Measurements from ENCODE around the gene VRK3. TPM values are rescaled to one million over a fixed set of nuclear protein-coding genes. Genes with fewer than 3 reads are reported as not detected.

Gene VRK3
- total and polyA plus RNA-seq, 7 donors, result 23.8 to 54.7 (median 28.6) TPM

DNA sequence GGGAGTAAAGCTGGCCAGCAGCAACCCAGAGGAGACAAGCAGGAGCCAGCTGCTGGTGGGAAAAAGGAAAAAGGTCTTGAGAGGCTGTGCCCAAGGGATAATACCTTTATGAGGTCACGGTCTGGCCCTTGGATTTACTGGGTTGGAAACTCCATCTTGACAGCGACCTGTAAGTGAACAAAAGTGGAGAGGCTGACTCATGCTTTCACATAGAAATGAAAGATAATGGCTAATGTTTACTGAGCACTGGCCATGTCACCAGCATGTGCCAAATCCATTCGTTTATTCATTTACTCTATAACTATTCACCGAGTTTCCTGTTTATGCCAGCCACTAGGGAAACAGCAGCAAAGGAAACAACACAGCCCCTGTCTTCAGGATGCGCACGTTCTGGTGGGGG is 4.7 kb downstream of the VRK3 start:
- DNase-seq (no peak), ATAC-seq (no peak)
- no peaks in the 10 kb centered on the region for H3K27me3 ChIP-seq (ENCODE audit: insufficient read depth in 3 of 3, low read length in 2 of 3)
- intact Hi-C loops (cut with DNase I), result no loop called here
- H3K9me3 ChIP-seq, result no peaks in the 10 kb centered on the region
- 77 to 85% (median 81%) methylated on average over 6 of the region's 6 CpGs for WGBS, 3 donors
- H3K4me1 ChIP-seq, result peaks cover 13% of the 10 kb centered on the region
- no peak overlapping the region for H3K27ac ChIP-seq
- TF ChIP-seq, protein P1, sequence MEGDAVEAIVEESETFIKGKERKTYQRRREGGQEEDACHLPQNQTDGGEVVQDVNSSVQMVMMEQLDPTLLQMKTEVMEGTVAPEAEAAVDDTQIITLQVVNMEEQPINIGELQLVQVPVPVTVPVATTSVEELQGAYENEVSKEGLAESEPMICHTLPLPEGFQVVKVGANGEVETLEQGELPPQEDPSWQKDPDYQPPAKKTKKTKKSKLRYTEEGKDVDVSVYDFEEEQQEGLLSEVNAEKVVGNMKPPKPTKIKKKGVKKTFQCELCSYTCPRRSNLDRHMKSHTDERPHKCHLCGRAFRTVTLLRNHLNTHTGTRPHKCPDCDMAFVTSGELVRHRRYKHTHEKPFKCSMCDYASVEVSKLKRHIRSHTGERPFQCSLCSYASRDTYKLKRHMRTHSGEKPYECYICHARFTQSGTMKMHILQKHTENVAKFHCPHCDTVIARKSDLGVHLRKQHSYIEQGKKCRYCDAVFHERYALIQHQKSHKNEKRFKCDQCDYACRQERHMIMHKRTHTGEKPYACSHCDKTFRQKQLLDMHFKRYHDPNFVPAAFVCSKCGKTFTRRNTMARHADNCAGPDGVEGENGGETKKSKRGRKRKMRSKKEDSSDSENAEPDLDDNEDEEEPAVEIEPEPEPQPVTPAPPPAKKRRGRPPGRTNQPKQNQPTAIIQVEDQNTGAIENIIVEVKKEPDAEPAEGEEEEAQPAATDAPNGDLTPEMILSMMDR (IDR thresholded peaks at IDR 0.05), result no peak
- H3K36me3 ChIP-seq (ENCODE audit: insufficient read depth in 1 of 2, low read depth in 1 of 2), result peaks cover 12 to 53% of the 10 kb centered on the region in 2 donors
- no peak overlapping the region for H3K4me3 ChIP-seq

DNA sequence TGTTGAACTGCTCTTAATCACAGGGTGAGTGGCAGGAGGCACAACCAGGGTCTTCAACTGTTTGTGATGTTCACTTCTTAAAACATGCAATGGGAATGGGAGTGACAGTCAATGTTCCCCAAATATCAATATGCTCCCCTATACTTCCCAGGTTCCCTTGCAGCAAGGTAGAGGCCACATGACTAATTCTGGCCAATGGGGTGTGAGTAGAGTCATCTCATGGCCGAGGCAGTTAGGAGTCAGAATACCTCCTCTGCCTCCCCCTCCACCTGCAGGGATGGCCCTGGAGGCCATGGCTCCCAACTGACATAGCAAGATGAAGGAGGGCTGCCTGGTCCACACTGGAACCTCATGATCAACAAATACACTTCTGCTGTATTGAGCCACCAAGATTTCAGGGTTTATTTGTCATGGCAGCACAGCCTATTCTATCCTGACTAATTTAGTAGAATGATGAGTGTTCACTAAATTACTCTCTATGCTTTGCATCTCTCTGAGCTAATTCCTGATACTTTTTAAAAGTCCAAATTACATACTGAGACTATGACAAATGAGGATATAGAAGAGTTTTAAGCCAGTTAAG is 8.9 kb downstream of the VRK3 start:
- Histone ChIP-seq H3K9me3 (no peaks in the 10 kb centered on the region), H3K36me3 (ENCODE audit: insufficient read depth in 1 of 2, low read depth in 1 of 2) (peaks cover 12 to 90% of the 10 kb centered on the region in 2 donors), H3K27me3 (ENCODE audit: insufficient read depth in 3 of 3, low read length in 2 of 3) (no peaks in the 10 kb centered on the region), H3K4me1 (no peaks in the 10 kb centered on the region), H3K4me3 (no peak overlapping the region), H3K27ac (no peak overlapping the region)
- intact Hi-C loops (cut with DNase I), result no loop called here
- DNase-seq, result no peak
- 64 to 86% (median 85%) methylated on average over 1 of the region's 1 CpG for WGBS, 3 donors
- ATAC-seq, result no peak
- TF ChIP-seq, protein P1 (IDR thresholded peaks at IDR 0.05), result no peak

DNA sequence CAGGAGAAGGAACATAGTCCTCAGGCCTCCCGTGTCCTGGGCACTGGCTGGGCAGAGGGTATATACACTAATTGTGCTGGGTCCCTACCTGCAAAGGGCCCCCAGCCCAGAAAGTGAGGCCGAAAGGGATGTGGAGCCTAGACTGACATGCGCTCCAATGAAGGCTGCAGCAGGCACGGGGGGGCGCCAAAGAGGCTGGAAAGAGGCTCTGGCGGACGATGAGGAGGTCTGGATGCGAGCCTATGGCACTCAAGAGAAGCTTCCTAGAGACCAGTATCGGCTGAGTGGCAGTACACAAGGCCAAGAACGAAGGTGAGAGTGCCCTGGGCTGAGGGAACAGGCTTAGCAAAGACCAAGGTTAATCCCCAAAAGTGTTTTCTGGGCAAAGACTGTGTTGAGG is 16.6 kb downstream of the VRK3 start:
- no peak overlapping the region for H3K4me3 ChIP-seq
- H3K27me3 ChIP-seq (ENCODE audit: insufficient read depth in 3 of 3, low read length in 2 of 3), result no peaks in the 10 kb centered on the region
- no peaks in the 10 kb centered on the region for H3K9me3 ChIP-seq
- H3K36me3 ChIP-seq (ENCODE audit: insufficient read depth in 1 of 2, low read depth in 1 of 2), result peaks cover 9 to 75% of the 10 kb centered on the region in 2 donors
- no peak for ATAC-seq
- H3K4me1 ChIP-seq, result peaks cover 10% of the 10 kb centered on the region
- DNase-seq, result no peak
- no peak overlapping the region for H3K27ac ChIP-seq
- intact Hi-C loops (cut with DNase I), result no loop called here
- TF ChIP-seq, protein P1 (IDR thresholded peaks at IDR 0.05), result no peak
- WGBS, 3 donors, result 53 to 60% (median 59%) methylated on average over 10 of the region's 10 CpGs

DNA sequence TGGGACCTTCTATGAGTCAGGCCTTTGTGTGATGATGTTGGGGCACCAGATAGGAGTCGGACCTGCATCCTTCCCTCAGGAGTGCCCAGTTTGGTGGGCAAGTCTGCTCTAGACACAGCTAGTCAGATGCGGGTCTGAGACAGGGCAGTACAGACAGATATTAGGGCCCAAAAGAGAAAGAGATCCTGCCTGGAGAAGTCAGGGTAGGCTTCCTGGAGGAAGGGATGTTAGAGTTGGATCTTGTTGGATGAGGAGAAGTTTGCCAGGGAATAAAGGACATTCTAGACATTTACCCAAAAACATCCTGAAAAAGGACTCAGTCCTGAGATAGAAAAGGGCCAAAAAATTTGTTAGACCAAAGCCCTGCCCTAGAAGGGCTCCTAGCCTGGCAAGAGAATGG is 17.2 kb downstream of the VRK3 start:
- no peaks in the 10 kb centered on the region for H3K27me3 ChIP-seq (ENCODE audit: insufficient read depth in 3 of 3, low read length in 2 of 3)
- H3K4me1 ChIP-seq, result peaks cover 14% of the 10 kb centered on the region
- intact Hi-C loops (cut with DNase I), result no loop called here
- H3K27ac ChIP-seq, result no peak overlapping the region
- H3K9me3 ChIP-seq, result no peaks in the 10 kb centered on the region
- ATAC-seq (no peak), DNase-seq (no peak)
- WGBS, 3 donors, result 95 to 98% (median 97%) methylated on average over 2 of the region's 2 CpGs
- H3K4me3 ChIP-seq, result no peak overlapping the region
- TF ChIP-seq, protein P1 (IDR thresholded peaks at IDR 0.05), result no peak
- peaks cover 7 to 75% of the 10 kb centered on the region in 2 donors for H3K36me3 ChIP-seq (ENCODE audit: insufficient read depth in 1 of 2, low read depth in 1 of 2)

DNA sequence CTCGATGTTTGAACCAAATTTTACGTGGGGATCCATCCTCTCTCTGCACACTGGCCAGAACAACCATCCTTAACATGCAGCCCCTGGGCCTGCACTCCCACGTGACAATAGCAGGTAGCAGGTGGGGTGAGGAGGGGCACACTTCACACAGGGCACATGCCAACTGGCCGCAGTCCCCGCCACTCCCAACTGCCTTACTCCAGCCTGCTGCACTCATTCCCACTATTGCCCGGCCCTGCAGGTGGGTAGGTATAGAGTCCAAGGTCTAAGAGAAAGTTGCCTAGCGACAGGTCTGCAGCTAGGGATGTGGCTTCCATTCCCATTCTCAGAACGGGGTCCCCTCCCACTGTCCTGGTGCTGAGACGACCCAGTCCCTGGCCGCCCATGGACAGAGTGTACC is 18.0 kb downstream of the VRK3 start:
- no peak overlapping the region for H3K27ac ChIP-seq
- WGBS, 3 donors, result 86 to 95% (median 94%) methylated on average over 10 of the region's 10 CpGs
- DNase-seq (no peak), ATAC-seq (no peak)
- H3K4me1 ChIP-seq, result peaks cover 14% of the 10 kb centered on the region
- intact Hi-C loops (cut with DNase I), result no loop called here
- TF ChIP-seq, protein P1 (IDR thresholded peaks at IDR 0.05), result no peak
- H3K9me3 ChIP-seq, result no peaks in the 10 kb centered on the region
- H3K36me3 ChIP-seq (ENCODE audit: insufficient read depth in 1 of 2, low read depth in 1 of 2), result peaks cover 7 to 74% of the 10 kb centered on the region in 2 donors
- no peak overlapping the region for H3K4me3 ChIP-seq
- no peaks in the 10 kb centered on the region for H3K27me3 ChIP-seq (ENCODE audit: insufficient read depth in 3 of 3, low read length in 2 of 3)

Measured in psoas muscle (tissue), 8 donors.